GM19468 (cell line): ENCODE measurements around the gene HYCC1.
"Not testable (repeated sequence)": the region's sequence is repeated elsewhere in the genome, so short reads cannot be mapped to it uniquely, and the experiment has no call there.

Experiments used
- ATAC-seq: cut with Tn5 transposase; IDR thresholded peaks from one replicate; pipeline ENCODE4 v1.9.1; 2021; ENCODE audit warnings: mild to moderate bottlenecking, moderate library complexity, moderate number of reproducible peaks; ENCODE audit not compliant: unreplicated experiment; ENCODE audit errors: extremely low read depth

The HYCC1 gene

GRCh38 chr7:22990588-22990949, 23.4 kb downstream of the HYCC1 start:
- no peak for ATAC-seq

- ATAC-seq, result no peak
These were observed 24.0 kb downstream of the HYCC1 start for GRCh38 chr7:22989643-22990587.

- no peak for ATAC-seq
These were observed 28.5 kb downstream of the HYCC1 start for GRCh38 chr7:22985436-22985835.

GRCh38 chr7:22983257-22983855, 30.6 kb downstream of the HYCC1 start:
- ATAC-seq, result no peak

GRCh38 chr7:22980422-22980821, 33.5 kb downstream of the HYCC1 start:
- ATAC-seq, result no peak

GRCh38 chr7:22979861-22980260, 34.1 kb downstream of the HYCC1 start:
- ATAC-seq, result no peak

- no peak for ATAC-seq
These were observed 34.7 kb downstream of the HYCC1 start for GRCh38 chr7:22979251-22979650.

- not testable (repeated sequence) for ATAC-seq
These were observed 39.3 kb downstream of the HYCC1 start for GRCh38 chr7:22974636-22975035.

GRCh38 chr7:22972207-22972606, 41.7 kb downstream of the HYCC1 start:
- ATAC-seq, result no peak

- no peak for ATAC-seq
These were observed 44.9 kb downstream of the HYCC1 start for GRCh38 chr7:22969010-22969431.
